Thyroid gland (tissue), 4 donors: ENCODE results near the gene ELMO1. TPM values are rescaled to one million over a fixed set of nuclear protein-coding genes. Genes with fewer than 3 reads are reported as not detected.

Source experiments
- DNase-seq, 2 donors: peaks; one replicate each; pipeline ENCODE4 v3.0.0-alpha.2; 2019
- H3K27ac ChIP-seq, 3 donors: fragments of 200-600 bp; sonication (generic); 1 replicate in 2 of 3; 2 replicates in 1 of 3; pipeline ENCODE4 v1.5.1; 2016 to 2019; ENCODE audit warnings: mild to moderate bottlenecking in 1 of 3, moderate library complexity in 1 of 3
- H3K27me3 ChIP-seq: fragments of 200-600 bp; sonication (generic); one replicate; pipeline ENCODE4 v1.5.1; 2019
- H3K36me3 ChIP-seq, 2 donors: fragments of 200-600 bp; sonication (generic); one replicate each; pipeline ENCODE4 v1.5.1; 2016 to 2019
- H3K4me1 ChIP-seq, 2 donors: fragments of 200-600 bp; sonication (generic); one replicate each; pipeline ENCODE4 v1.5.1; 2017 to 2019
- H3K4me3 ChIP-seq, 3 donors: fragments of 200-600 bp; sonication (generic); replicated peaks in 1 of 3; 1 replicate in 2 of 3; 2 replicates in 1 of 3; pipeline ENCODE4 v1.5.1; 2016; ENCODE audit warnings: mild to moderate bottlenecking in 1 of 3
- H3K9me3 ChIP-seq: fragments of 200-600 bp; sonication (generic); one replicate; pipeline ENCODE4 v1.5.1; 2017
- CTCF ChIP-seq, 6 experiments: fragments of 200-600 bp in 3 of 6; fragments of 450-650 bp in 3 of 6; sonication (generic) in 3 of 6; IDR thresholded peaks; one replicate each; pipeline ENCODE4 v1.5.1; 2016 to 2019; ENCODE audit warnings: antibody characterized with exemption in 6 of 6, mild to moderate bottlenecking in 2 of 6, inconsistent platforms in 1 of 6, moderate library complexity in 1 of 6
- POLR2A ChIP-seq, 2 donors: fragments of 450-650 bp; IDR thresholded peaks; one replicate each; pipeline ENCODE4 v1.6.1; 2017; ENCODE audit warnings: antibody characterized with exemption in 2 of 2, mild to moderate bottlenecking in 2 of 2, moderate library complexity in 1 of 2
- WGBS, 2 donors: methylation state at CpG; one replicate each; pipeline ENCODE4 v1.1.5; 2017; 5-methylcytosine and 5-hydroxymethylcytosine counted together
- intact Hi-C: fragments of 100-400 bp; cut with DNase I; formaldehyde crosslinking; loops from one replicate; pipeline ENCODE4 v1.15.1; 2023
- total RNA-seq, 4 donors: library from RNA; depleted of rRNA; stranded (reverse); fragments of >200 nt; gene quantifications; one replicate each; pipeline ENCODE4 v1.2.3, GENCODE V29; 2016

The ELMO1 gene
- total RNA-seq, 4 donors from 2014 or later = 168 to 423 (median 312) TPM

GRCh38 chr7:37493810-37494209, 45.1 kb upstream of the ELMO1 start:
- TF ChIP-seq POLR2A (IDR thresholded peaks at IDR 0.05) = no peak
- no peak for TF ChIP-seq CTCF (IDR thresholded peaks at IDR 0.05)
- H3K9me3 ChIP-seq = no peaks in the 10 kb centered on the region
- WGBS, 2 donors = 83% methylated on average over 13 of the region's 13 CpGs
- H3K27ac ChIP-seq = peak overlapping the region in 1 of 3 donors; percentile 2
- no peak for DNase-seq
- no peaks in the 10 kb centered on the region for H3K36me3 ChIP-seq
- intact Hi-C loops = no loop called here
- H3K4me1 ChIP-seq = peaks cover 4 to 5% of the 10 kb centered on the region in 2 donors
- no peak overlapping the region for H3K4me3 ChIP-seq
- no peaks in the 10 kb centered on the region for H3K27me3 ChIP-seq

GRCh38 chr7:37493123-37493522, 44.5 kb upstream of the ELMO1 start:
- intact Hi-C loops = no loop called here
- H3K27ac ChIP-seq = peak overlapping the region in 1 of 3 donors; percentile 2
- DNase-seq = no peak
- no peak overlapping the region for H3K4me3 ChIP-seq
- no peaks in the 10 kb centered on the region for H3K36me3 ChIP-seq
- peaks cover 4 to 5% of the 10 kb centered on the region in 2 donors for H3K4me1 ChIP-seq
- H3K27me3 ChIP-seq = no peaks in the 10 kb centered on the region
- no peaks in the 10 kb centered on the region for H3K9me3 ChIP-seq
- TF ChIP-seq CTCF (IDR thresholded peaks at IDR 0.05) = no peak
- TF ChIP-seq POLR2A (IDR thresholded peaks at IDR 0.05) = no peak
- 32 to 40% methylated on average over 3 of the region's 3 CpGs for WGBS, 2 donors

GRCh38 chr7:37491919-37492694, 43.4 kb upstream of the ELMO1 start:
- Histone ChIP-seq H3K27ac (no peak overlapping the region), H3K4me3 (no peak overlapping the region), H3K27me3 (no peaks in the 10 kb centered on the region), H3K9me3 (no peaks in the 10 kb centered on the region), H3K4me1 (peaks cover 0 to 5% of the 10 kb centered on the region in 2 donors), H3K36me3 (no peaks in the 10 kb centered on the region)
- 94 to 97% methylated on average over 22 to 32 of the region's 36 CpGs for WGBS, 2 donors
- no peak for DNase-seq
- TF ChIP-seq CTCF (IDR thresholded peaks at IDR 0.05) (no peak), POLR2A (IDR thresholded peaks at IDR 0.05) (no peak)
- intact Hi-C loops = no loop called here

- 96 to 97% methylated on average over 1 of the region's 1 CpG for WGBS, 2 donors
- intact Hi-C loops = no loop called here
- no peaks in the 10 kb centered on the region for H3K9me3 ChIP-seq
Observed at GRCh38 chr7:37489703-37490102, 41.0 kb upstream of the ELMO1 start.

More at GRCh38 chr7:37489703-37490102, 41.0 kb upstream of the ELMO1 start:
- Histone ChIP-seq H3K36me3 (no peaks in the 10 kb centered on the region), H3K4me1 (no peaks in the 10 kb centered on the region), H3K27me3 (no peaks in the 10 kb centered on the region), H3K27ac (no peak overlapping the region), H3K4me3 (no peak overlapping the region)
- TF ChIP-seq CTCF (IDR thresholded peaks at IDR 0.05) = no peak
- TF ChIP-seq POLR2A (IDR thresholded peaks at IDR 0.05) = no peak
- no peak for DNase-seq
